ENCODE results near the gene TPSG1.
A peak's percentile ranks its signal among the peaks of the same experiment; 100 is the strongest.

The TPSG1 gene

DNA sequence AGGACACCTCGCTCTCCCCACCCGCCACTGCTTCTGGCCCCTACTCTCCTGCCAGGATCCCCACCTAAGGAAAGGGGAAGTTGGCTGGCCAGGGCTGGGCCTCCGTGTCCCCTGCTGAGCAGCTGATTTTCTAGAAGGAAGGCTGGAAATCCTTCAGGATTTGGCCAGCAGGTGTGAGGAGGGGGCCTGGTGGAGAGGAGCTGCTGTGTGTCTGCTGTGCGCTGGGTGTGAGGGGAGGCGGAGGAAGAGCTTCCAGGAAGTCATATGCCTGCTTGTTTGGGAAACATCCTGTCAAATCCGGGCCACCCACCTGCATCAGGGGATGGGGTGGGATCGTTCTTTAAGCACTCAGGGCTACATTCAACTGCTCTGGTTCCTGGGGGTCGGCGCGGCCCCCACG, 28.6 kb downstream of the TPSG1 start:
- H3K27ac ChIP-seq (ENCODE audit: low read length) = no peak overlapping the region
- no peaks in the 10 kb centered on the region for H3K4me1 ChIP-seq (ENCODE audit: insufficient read depth, low read length)
- H3K4me2 ChIP-seq (ENCODE audit: insufficient read depth, low read length) = no peak overlapping the region
- no peaks in the 10 kb centered on the region for H3K27me3 ChIP-seq (ENCODE audit: insufficient read depth, low read length, poor library complexity)
- no peaks in the 10 kb centered on the region for H3K9me3 ChIP-seq (ENCODE audit: insufficient read depth, low read length, severe bottlenecking)
- no peak overlapping the region for H3K4me3 ChIP-seq (ENCODE audit: low read depth in 1 of 2, low read length in 2 of 2)
- no peak overlapping the region for H2AFZ ChIP-seq (ENCODE audit: low read depth, low read length)
- H3K9ac ChIP-seq (ENCODE audit: low read depth, low read length) = no peak overlapping the region
- TF ChIP-seq EZH2 (IDR thresholded peaks at IDR 0.05; ENCODE audit: borderline replicate concordance, low read depth, low read length, severe bottlenecking) = no peak
- TF ChIP-seq, protein P1, sequence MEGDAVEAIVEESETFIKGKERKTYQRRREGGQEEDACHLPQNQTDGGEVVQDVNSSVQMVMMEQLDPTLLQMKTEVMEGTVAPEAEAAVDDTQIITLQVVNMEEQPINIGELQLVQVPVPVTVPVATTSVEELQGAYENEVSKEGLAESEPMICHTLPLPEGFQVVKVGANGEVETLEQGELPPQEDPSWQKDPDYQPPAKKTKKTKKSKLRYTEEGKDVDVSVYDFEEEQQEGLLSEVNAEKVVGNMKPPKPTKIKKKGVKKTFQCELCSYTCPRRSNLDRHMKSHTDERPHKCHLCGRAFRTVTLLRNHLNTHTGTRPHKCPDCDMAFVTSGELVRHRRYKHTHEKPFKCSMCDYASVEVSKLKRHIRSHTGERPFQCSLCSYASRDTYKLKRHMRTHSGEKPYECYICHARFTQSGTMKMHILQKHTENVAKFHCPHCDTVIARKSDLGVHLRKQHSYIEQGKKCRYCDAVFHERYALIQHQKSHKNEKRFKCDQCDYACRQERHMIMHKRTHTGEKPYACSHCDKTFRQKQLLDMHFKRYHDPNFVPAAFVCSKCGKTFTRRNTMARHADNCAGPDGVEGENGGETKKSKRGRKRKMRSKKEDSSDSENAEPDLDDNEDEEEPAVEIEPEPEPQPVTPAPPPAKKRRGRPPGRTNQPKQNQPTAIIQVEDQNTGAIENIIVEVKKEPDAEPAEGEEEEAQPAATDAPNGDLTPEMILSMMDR (IDR thresholded peaks at IDR 0.05; ENCODE audit: borderline replicate concordance, extremely low read depth, low read length, poor library complexity, severe bottlenecking) = no peak
- H3K36me3 ChIP-seq (ENCODE audit: insufficient read depth, low read length) = no peaks in the 10 kb centered on the region
- H3K79me2 ChIP-seq (ENCODE audit: insufficient read depth, low read length) = no peaks in the 10 kb centered on the region
- ATAC-seq (ENCODE audit: insufficient read depth, low read depth) (no peak), DNase-seq (no peak)
- peaks cover 18% of the 10 kb centered on the region; the same call in 1 of the 2 replicates for H4K20me1 ChIP-seq (ENCODE audit: insufficient read depth, low read length)

DNA sequence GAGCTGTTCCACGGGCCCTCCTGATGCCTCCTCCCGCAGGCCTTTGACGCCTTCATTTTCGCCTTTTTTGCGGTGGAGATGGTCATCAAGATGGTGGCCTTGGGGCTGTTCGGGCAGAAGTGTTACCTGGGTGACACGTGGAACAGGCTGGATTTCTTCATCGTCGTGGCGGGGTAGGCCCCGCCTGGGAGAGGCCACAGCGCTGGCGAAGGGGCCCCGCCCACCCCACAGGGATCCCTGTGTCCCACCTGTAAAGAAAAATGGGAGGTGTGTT, 29.7 kb downstream of the TPSG1 start:
- Histone ChIP-seq H3K4me2 (ENCODE audit: insufficient read depth, low read length) (no peak overlapping the region), H3K27me3 (ENCODE audit: insufficient read depth, low read length, poor library complexity) (no peaks in the 10 kb centered on the region), H3K36me3 (ENCODE audit: insufficient read depth, low read length) (no peaks in the 10 kb centered on the region), H3K9ac (ENCODE audit: low read depth, low read length) (no peak overlapping the region), H3K9me3 (ENCODE audit: insufficient read depth, low read length, severe bottlenecking) (no peaks in the 10 kb centered on the region), H4K20me1 (ENCODE audit: insufficient read depth, low read length) (peaks cover 14% of the 10 kb centered on the region; the same call in 1 of the 2 replicates), H3K79me2 (ENCODE audit: insufficient read depth, low read length) (no peaks in the 10 kb centered on the region), H3K27ac (ENCODE audit: low read length) (no peak overlapping the region), H3K4me1 (ENCODE audit: insufficient read depth, low read length) (no peaks in the 10 kb centered on the region), H3K4me3 (ENCODE audit: low read depth in 1 of 2, low read length in 2 of 2) (no peak overlapping the region), H2AFZ (ENCODE audit: low read depth, low read length) (no peak overlapping the region)
- no peak for DNase-seq
- no peak for ATAC-seq (ENCODE audit: insufficient read depth, low read depth)
- TF ChIP-seq, protein P1 (IDR thresholded peaks at IDR 0.05; ENCODE audit: borderline replicate concordance, extremely low read depth, low read length, poor library complexity, severe bottlenecking) = no peak
- no peak for TF ChIP-seq EZH2 (IDR thresholded peaks at IDR 0.05; ENCODE audit: borderline replicate concordance, low read depth, low read length, severe bottlenecking)

DNA sequence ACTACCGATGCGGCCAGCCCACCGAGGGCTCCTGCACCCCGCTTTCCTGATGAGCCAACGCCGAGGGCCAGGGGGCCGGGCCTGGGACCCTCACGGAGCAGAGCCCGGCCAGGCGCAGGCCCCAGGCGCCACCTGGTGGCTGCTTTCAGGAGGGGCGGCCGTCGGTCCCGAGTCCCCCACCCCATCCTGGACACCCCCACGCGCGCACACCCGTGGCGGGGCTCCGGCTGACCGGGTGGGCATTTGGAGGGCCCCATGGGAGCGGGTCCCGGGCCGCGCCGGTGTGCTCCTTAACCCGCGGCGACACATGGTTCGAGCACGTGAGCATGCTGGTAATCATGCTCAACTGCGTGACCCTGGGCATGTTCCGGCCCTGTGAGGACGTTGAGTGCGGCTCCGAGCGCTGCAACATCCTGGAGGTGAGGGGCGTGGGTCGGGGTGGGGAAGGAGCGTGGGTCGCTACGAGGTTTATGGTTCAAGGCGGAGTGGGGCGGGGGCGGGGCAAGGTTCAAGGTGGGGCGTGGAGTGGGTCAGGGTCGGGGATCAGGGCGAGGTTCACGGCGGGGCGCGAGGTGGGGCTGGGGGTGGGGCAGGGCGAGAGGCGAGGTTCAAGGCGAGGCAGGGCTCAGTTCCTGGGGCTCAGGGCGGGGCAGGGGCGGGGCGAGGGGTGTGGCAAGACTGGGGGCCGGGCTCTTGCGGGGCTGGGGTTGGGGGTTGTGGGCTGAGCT, 30.2 kb downstream of the TPSG1 start:
- ATAC-seq (ENCODE audit: insufficient read depth, low read depth) (peak; percentile 47; the same call in 1 of the 3 replicates), DNase-seq (peak; percentile 16)
- no peaks in the 10 kb centered on the region for H3K79me2 ChIP-seq (ENCODE audit: insufficient read depth, low read length)
- no peak overlapping the region for H3K4me3 ChIP-seq (ENCODE audit: low read depth in 1 of 2, low read length in 2 of 2)
- no peak overlapping the region for H3K4me2 ChIP-seq (ENCODE audit: insufficient read depth, low read length)
- no peak for TF ChIP-seq EZH2 (IDR thresholded peaks at IDR 0.05; ENCODE audit: borderline replicate concordance, low read depth, low read length, severe bottlenecking)
- TF ChIP-seq, protein P1 (IDR thresholded peaks at IDR 0.05; ENCODE audit: borderline replicate concordance, extremely low read depth, low read length, poor library complexity, severe bottlenecking) = peak; percentile 68
- H2AFZ ChIP-seq (ENCODE audit: low read depth, low read length) = no peak overlapping the region
- H3K4me1 ChIP-seq (ENCODE audit: insufficient read depth, low read length) = no peaks in the 10 kb centered on the region
- peaks cover 14% of the 10 kb centered on the region; the same call in 1 of the 2 replicates for H4K20me1 ChIP-seq (ENCODE audit: insufficient read depth, low read length)
- H3K9me3 ChIP-seq (ENCODE audit: insufficient read depth, low read length, severe bottlenecking) = no peaks in the 10 kb centered on the region
- no peak overlapping the region for H3K27ac ChIP-seq (ENCODE audit: low read length)
- H3K9ac ChIP-seq (ENCODE audit: low read depth, low read length) = no peak overlapping the region
- H3K36me3 ChIP-seq (ENCODE audit: insufficient read depth, low read length) = no peaks in the 10 kb centered on the region
- no peaks in the 10 kb centered on the region for H3K27me3 ChIP-seq (ENCODE audit: insufficient read depth, low read length, poor library complexity)
